Measurements from ENCODE around the gene RAB39A. TPM values are rescaled to one million over a fixed set of nuclear protein-coding genes. Genes with fewer than 3 reads are reported as not detected.
"Not testable (repeated sequence)": the region's sequence is repeated elsewhere in the genome, so short reads cannot be mapped to it uniquely, and the experiment has no call there.

Gene RAB39A
- total and polyA plus RNA-seq, 10 of the 15 experiments (the other 5 are each of a cell fraction or from before 2014, with no cell fraction given), result 0.10 to 9.2 (median 4.9) TPM

DNA sequence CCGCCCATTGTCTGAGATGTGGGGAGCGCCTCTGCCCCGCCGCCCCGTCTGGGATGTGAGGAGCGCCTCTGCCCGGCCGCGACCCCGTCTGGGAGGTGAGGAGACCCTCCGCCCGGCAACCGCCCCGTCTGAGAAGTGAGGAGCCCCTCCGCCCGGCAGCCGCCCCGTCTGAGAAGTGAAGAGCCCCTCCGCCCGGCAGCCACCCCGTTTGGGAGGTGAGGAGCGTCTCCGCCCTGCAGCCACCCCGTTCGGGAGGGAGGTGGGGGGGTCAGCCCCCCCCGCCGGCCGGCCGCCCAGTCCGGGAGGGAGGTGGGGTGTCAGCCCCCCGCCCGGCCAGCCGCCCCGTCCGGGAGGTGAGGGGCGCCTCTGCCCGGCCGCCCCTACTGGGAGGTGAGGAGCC lies 15.8 kb upstream of the RAB39A start:
- POLR2A ChIA-PET; BruUV-seq (replicated peaks); in situ Hi-C loops (cut with MboI); RAD21 ChIA-PET (ENCODE audit: unreplicated experiment); H3K9ac ChIP-seq (ENCODE audit: control insufficient read depth, insufficient read depth, low read length); CTCF ChIA-PET; H2AFZ ChIP-seq (ENCODE audit: control insufficient read depth, low read depth, low read length); H3K79me2 ChIP-seq (ENCODE audit: control insufficient read depth, insufficient read depth, low read length); H3K27me3 ChIP-seq (replicated peaks in 1 of 2; ENCODE audit: control insufficient read depth in 2 of 2, insufficient read depth in 2 of 2, low read length in 1 of 2); H3K36me3 ChIP-seq (ENCODE audit: control insufficient read depth in 2 of 2, insufficient read depth in 2 of 2, low read length in 1 of 2); ATAC-seq; SMC1A ChIA-PET (ENCODE audit: uncharacterized antibody, unreplicated experiment); H4K20me1 ChIP-seq (ENCODE audit: control insufficient read depth, insufficient read depth); DNase-seq (ENCODE audit: low read depth, low spot score); H3K4me1 ChIP-seq (ENCODE audit: control insufficient read depth, insufficient read depth, low read length); H3K4me3 ChIP-seq; intact Hi-C loops (cut with micrococcal nuclease; ENCODE audit: unreplicated experiment); H3K27ac ChIP-seq (ENCODE audit: control insufficient read depth, insufficient read depth); H3K9me3 ChIP-seq (replicated peaks; ENCODE audit: control insufficient read depth, insufficient read depth, low read length); H3K4me2 ChIP-seq (ENCODE audit: control insufficient read depth, insufficient read depth); FAIRE-seq: not testable (repeated sequence)
- 90% methylated on average over 10 of the region's 38 CpGs for WGBS (ENCODE audit: insufficient coverage, insufficient replicate concordance, low lambda C conversion rate, missing lambda C conversion rate)

DNA sequence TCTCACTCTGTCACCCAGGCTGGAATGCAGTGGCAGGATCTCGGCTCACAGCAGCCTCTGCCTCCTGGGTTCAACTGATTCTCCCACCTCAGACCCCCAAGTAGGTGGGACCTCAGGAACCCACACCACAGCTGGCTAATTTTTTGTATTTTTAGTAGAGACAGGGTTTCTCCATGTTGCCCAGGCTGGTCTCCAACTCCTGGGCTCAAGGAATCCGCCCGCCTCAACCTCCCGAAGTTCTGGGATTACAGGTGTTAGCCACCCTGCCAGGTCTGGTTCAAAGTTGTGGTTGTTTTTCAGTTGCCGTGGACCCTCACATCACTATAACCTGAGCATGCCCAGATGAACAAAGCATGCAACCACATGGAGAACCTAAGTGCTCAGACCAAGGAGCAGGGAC lies 13.0 kb upstream of the RAB39A start:
- TF ChIP-seq NFIC (IDR thresholded peaks at IDR 0.05; ENCODE audit: low read depth, low read length), result no peak
- TF ChIP-seq SMAD5 (IDR thresholded peaks at IDR 0.05; ENCODE audit: low read depth), result no peak
- TF ChIP-seq SIX5 (IDR thresholded peaks at IDR 0.05; ENCODE audit: low read depth, low read length, severe bottlenecking), result no peak
- TF ChIP-seq CHD1 (IDR thresholded peaks at IDR 0.05; ENCODE audit: low read depth, low read length), result no peak
- no peak for TF ChIP-seq ZNF207 (IDR thresholded peaks at IDR 0.05; ENCODE audit: borderline replicate concordance)
- TF ChIP-seq, protein P1, sequence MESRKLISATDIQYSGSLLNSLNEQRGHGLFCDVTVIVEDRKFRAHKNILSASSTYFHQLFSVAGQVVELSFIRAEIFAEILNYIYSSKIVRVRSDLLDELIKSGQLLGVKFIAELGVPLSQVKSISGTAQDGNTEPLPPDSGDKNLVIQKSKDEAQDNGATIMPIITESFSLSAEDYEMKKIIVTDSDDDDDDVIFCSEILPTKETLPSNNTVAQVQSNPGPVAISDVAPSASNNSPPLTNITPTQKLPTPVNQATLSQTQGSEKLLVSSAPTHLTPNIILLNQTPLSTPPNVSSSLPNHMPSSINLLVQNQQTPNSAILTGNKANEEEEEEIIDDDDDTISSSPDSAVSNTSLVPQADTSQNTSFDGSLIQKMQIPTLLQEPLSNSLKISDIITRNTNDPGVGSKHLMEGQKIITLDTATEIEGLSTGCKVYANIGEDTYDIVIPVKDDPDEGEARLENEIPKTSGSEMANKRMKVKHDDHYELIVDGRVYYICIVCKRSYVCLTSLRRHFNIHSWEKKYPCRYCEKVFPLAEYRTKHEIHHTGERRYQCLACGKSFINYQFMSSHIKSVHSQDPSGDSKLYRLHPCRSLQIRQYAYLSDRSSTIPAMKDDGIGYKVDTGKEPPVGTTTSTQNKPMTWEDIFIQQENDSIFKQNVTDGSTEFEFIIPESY (IDR thresholded peaks at IDR 0.05), result no peak
- Histone ChIP-seq H3K27me3 (replicated peaks in 1 of 2; ENCODE audit: control insufficient read depth in 2 of 2, insufficient read depth in 2 of 2, low read length in 1 of 2) (no peaks in the 10 kb centered on the region), H2AFZ (ENCODE audit: control insufficient read depth, low read depth, low read length) (no peak overlapping the region), H4K20me1 (ENCODE audit: control insufficient read depth, insufficient read depth) (no peaks in the 10 kb centered on the region), H3K4me2 (ENCODE audit: control insufficient read depth, insufficient read depth) (no peak overlapping the region), H3K4me1 (ENCODE audit: control insufficient read depth, insufficient read depth, low read length) (no peaks in the 10 kb centered on the region), H3K4me3 (no peak overlapping the region), H3K27ac (ENCODE audit: control insufficient read depth, insufficient read depth) (no peak overlapping the region), H3K36me3 (ENCODE audit: control insufficient read depth in 2 of 2, insufficient read depth in 2 of 2, low read length in 1 of 2) (no peaks in the 10 kb centered on the region), H3K9me3 (replicated peaks; ENCODE audit: control insufficient read depth, insufficient read depth, low read length) (no peaks in the 10 kb centered on the region), H3K79me2 (ENCODE audit: control insufficient read depth, insufficient read depth, low read length) (no peaks in the 10 kb centered on the region), H3K9ac (ENCODE audit: control insufficient read depth, insufficient read depth, low read length) (no peak overlapping the region)
- ATAC-seq (no peak), DNase-seq (ENCODE audit: low read depth, low spot score) (no peak), FAIRE-seq (no peak)
- intact Hi-C loops (cut with micrococcal nuclease; ENCODE audit: unreplicated experiment) (no loop called here), in situ Hi-C loops (cut with MboI) (no loop called here)
- BruUV-seq (replicated peaks), result no TSS peak
- ChIA-PET SMC1A (ENCODE audit: uncharacterized antibody, unreplicated experiment) (interaction anchor here (1.0 kb wide), 1 partner anchor 10 kb away, joined by 3 read pairs; no protein-coding TSS in a partner anchor), CTCF (interaction anchor here (0.7 kb wide), 1 partner anchor 114 kb away, joined by 3 read pairs; no protein-coding TSS in a partner anchor), POLR2A (no interaction called here), RAD21 (ENCODE audit: unreplicated experiment) (no interaction called here)
- 58% methylated on average over 5 of the region's 5 CpGs for WGBS (ENCODE audit: insufficient coverage, insufficient replicate concordance, low lambda C conversion rate, missing lambda C conversion rate)
